HepG2 (cell line): Measurements from ENCODE around the gene PKMYT1. TPM values are rescaled to one million over a fixed set of nuclear protein-coding genes. Genes with fewer than 3 reads are reported as not detected.

Experiments used
- CBFB ChIP-seq: sonication (generic); formaldehyde crosslinking; IDR thresholded peaks from 2 replicates; pipeline ENCODE4 v1.4.0; 2020; ENCODE audit warnings: missing genetic modification reagents
- CENPX ChIP-seq: sonication (generic); formaldehyde crosslinking; IDR thresholded peaks from 2 replicates; pipeline ENCODE4 v1.9.0; 2021; ENCODE audit warnings: mild to moderate bottlenecking, missing genetic modification reagents, moderate library complexity
- DZIP1 ChIP-seq: sonication (generic); formaldehyde crosslinking; IDR thresholded peaks from 2 replicates; pipeline ENCODE4 v1.5.0; 2020; ENCODE audit warnings: mild to moderate bottlenecking, missing genetic modification reagents
- FOXO1 ChIP-seq: sonication (generic); formaldehyde crosslinking; IDR thresholded peaks from 2 replicates; pipeline ENCODE4 v1.4.0; 2020; ENCODE audit warnings: missing genetic modification reagents
- KMT2B ChIP-seq: IDR thresholded peaks from 2 replicates; pipeline ENCODE4 v1.6.1; 2016; ENCODE audit warnings: missing genetic modification reagents, missing compliant biosample characterization
- MBNL3 ChIP-seq: fragments of 250-450 bp; sonication (Bioruptor Pico); conservative IDR thresholded peaks from 2 replicates; pipeline ENCODE4 v1.8.0; 2022; ENCODE audit warnings: mild to moderate bottlenecking, inconsistent platforms
- MYNN ChIP-seq: sonication (generic); formaldehyde crosslinking; IDR thresholded peaks from 2 replicates; pipeline ENCODE4 v1.4.0; 2020; ENCODE audit warnings: mild to moderate bottlenecking, low read depth, missing genetic modification reagents
- NKX3-1 ChIP-seq: sonication (generic); formaldehyde crosslinking; IDR thresholded peaks from 2 replicates; pipeline ENCODE4 v1.5.0; 2020; ENCODE audit warnings: missing genetic modification reagents
- PAX8 ChIP-seq: sonication (generic); formaldehyde crosslinking; IDR thresholded peaks from 2 replicates; pipeline ENCODE4 v1.8.0; 2022; ENCODE audit warnings: mild to moderate bottlenecking, missing genetic modification reagents, borderline replicate concordance
- TAF15 ChIP-seq: fragments of 200-400 bp; formaldehyde crosslinking; IDR thresholded peaks from one replicate; pipeline ENCODE4 v1.6.1; 2018; ENCODE audit warnings: mild to moderate bottlenecking, low read depth, low read length; ENCODE audit not compliant: poor library complexity, severe bottlenecking
- TFDP2 ChIP-seq: sonication (generic); formaldehyde crosslinking; IDR thresholded peaks from 2 replicates; pipeline ENCODE4 v1.4.0; 2020; ENCODE audit warnings: missing genetic modification reagents
- ZC3H4 ChIP-seq: sonication (generic); formaldehyde crosslinking; IDR thresholded peaks from 2 replicates; pipeline ENCODE4 v1.4.0; 2020; ENCODE audit warnings: missing genetic modification reagents, borderline replicate concordance
- ZFP36L2 ChIP-seq: sonication (generic); formaldehyde crosslinking; IDR thresholded peaks from 2 replicates; pipeline ENCODE4 v1.4.0; 2020; ENCODE audit warnings: missing genetic modification reagents
- ZFX ChIP-seq: sonication (generic); formaldehyde crosslinking; IDR thresholded peaks from 2 replicates; pipeline ENCODE4 v1.4.0; 2020; ENCODE audit warnings: mild to moderate bottlenecking, low read depth, missing genetic modification reagents, moderate library complexity
- ZNF224 ChIP-seq: sonication (generic); formaldehyde crosslinking; IDR thresholded peaks from 2 replicates; pipeline ENCODE4 v1.5.0; 2020; ENCODE audit warnings: mild to moderate bottlenecking, missing genetic modification reagents
- ZNF317 ChIP-seq: sonication (generic); formaldehyde crosslinking; IDR thresholded peaks from 2 replicates; pipeline ENCODE4 v1.5.0; 2020; ENCODE audit warnings: mild to moderate bottlenecking, missing genetic modification reagents
- ZNF326 ChIP-seq: sonication (generic); formaldehyde crosslinking; IDR thresholded peaks from 2 replicates; pipeline ENCODE4 v1.4.0; 2020; ENCODE audit warnings: missing genetic modification reagents, borderline replicate concordance
- ZNF709 ChIP-seq: sonication (generic); formaldehyde crosslinking; IDR thresholded peaks from 2 replicates; pipeline ENCODE4 v1.5.0; 2020; ENCODE audit warnings: mild to moderate bottlenecking, missing genetic modification reagents
- ZNF747 ChIP-seq: sonication (generic); formaldehyde crosslinking; IDR thresholded peaks from 2 replicates; pipeline ENCODE4 v1.8.1; 2023; ENCODE audit warnings: missing genetic modification reagents, mild to moderate bottlenecking, borderline replicate concordance
- ZNF784 ChIP-seq: sonication (generic); formaldehyde crosslinking; IDR thresholded peaks from 2 replicates; pipeline ENCODE4 v1.5.1; 2020; ENCODE audit warnings: missing genetic modification reagents, mild to moderate bottlenecking, borderline replicate concordance
- polyA plus RNA-seq, 8 experiments: library from polyadenylated mRNA; depleted of rRNA in 3 of 8; stranded (reverse) in 7 of 8; unstranded in 1 of 8; fragments of >200 nt; fragmentation: Illumina TruSeq in 4 of 8; extraction: Trizol in 4 of 8; gene quantifications; 2 replicates each; pipeline versions ENCODE4 v1.2.1 to v1.2.3, GENCODE V29; 2011 to 2016; ENCODE audit warnings: low read depth in 4 of 8, missing spikeins in 1 of 8, mixed read lengths in 1 of 8; ENCODE audit not compliant: insufficient read depth in 1 of 8
- total RNA-seq, 5 experiments: library from RNA; depleted of rRNA; stranded (reverse); fragments of >200 nt; fragmentation: Illumina TruSeq; extraction: Trizol; gene quantifications; 2 replicates each; pipeline ENCODE4 v1.2.3, GENCODE V29; 2016; ENCODE audit warnings: low read depth in 1 of 5
- TF ChIP-seq, protein P1 (sequence below): sonication (generic); formaldehyde crosslinking; IDR thresholded peaks from 2 replicates; pipeline ENCODE4 v1.4.0; 2020; ENCODE audit warnings: low read depth, mild to moderate bottlenecking, missing genetic modification reagents
- TF ChIP-seq, protein P2 (sequence below): IDR thresholded peaks from 2 replicates; pipeline ENCODE4 v1.6.1; 2016; ENCODE audit warnings: low read depth

The PKMYT1 gene
- total and polyA plus RNA-seq, 2 of the 13 experiments (the other 11 are each of a cell fraction or from before 2014, with no cell fraction given) = 7.0 to 27.8 TPM

DNA sequence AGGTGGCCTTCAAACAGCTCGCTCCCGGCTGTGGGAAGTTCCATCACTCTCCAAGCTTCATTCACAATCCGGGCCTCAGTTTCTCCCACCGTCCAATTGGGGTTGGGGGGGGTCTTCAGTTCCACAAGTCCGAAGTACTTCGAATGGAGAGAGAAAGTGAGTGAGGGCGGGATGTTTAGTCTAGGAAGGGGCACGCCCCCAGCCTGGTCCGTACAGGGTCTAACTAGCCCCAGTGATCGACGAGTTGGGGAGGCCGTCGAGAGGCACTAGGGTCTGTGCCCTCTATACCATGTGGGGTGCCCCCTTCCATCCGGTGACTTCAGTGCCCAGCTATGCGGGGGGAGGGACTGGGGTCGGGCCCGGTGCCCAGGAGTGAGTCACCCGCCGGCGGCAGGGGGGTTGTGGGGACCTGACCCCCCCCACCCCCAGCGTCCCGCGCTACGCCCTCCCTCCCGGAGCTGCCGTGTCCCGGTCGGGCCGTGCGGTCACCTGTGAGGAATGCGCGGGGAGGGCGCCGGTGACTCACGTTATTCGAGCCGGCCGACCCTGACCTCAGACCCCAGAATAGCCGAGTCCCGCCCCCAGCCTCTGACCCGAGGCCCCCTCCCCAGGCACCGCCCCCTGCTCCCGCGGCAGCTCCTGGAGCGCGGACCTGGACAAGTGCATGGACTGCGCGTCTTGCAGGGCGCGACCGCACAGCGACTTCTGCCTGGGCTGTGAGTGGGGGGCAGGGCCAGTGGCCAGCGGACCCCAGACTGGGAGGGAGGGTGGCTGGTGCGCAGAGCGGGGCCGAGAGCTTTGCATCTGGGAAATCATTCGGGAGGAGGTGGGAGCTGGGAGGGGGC is 40.6 kb upstream of the PKMYT1 start (continued):
- TF ChIP-seq ZNF784 (CRISPR knock-in tag) (peak; percentile 85), CENPX (CRISPR knock-in tag) (no peak), PAX8 (CRISPR knock-in tag) (no peak), ZNF747 (CRISPR knock-in tag) (peak; percentile 72; the same call in 1 of the 2 replicates), ZNF326 (CRISPR knock-in tag) (no peak), MYNN (CRISPR knock-in tag) (no peak), MBNL3 (no peak), TFDP2 (no peak; the same call in none of the 2 replicates), ZFX (CRISPR knock-in tag) (peak; percentile 55), ZNF224 (CRISPR knock-in tag) (no peak), TAF15 (no peak), CBFB (peak; percentile 45; the same call in 1 of the 2 replicates), ZC3H4 (0 out of 2 replicates have a peak, but pooled peaks have one; percentile 80), ZFP36L2 (CRISPR knock-in tag) (no peak), ZNF317 (CRISPR knock-in tag) (no peak; the same call in 1 of the 2 replicates), DZIP1 (no peak), ZNF709 (peak; percentile 0; the same call in 1 of the 2 replicates), KMT2B (peak; percentile 30; the same call in 1 of the 2 replicates), NKX3-1 (CRISPR knock-in tag) (peak; percentile 60), FOXO1 (CRISPR knock-in tag) (peak; percentile 19; the same call in 1 of the 2 replicates)
- TF ChIP-seq, protein P1, sequence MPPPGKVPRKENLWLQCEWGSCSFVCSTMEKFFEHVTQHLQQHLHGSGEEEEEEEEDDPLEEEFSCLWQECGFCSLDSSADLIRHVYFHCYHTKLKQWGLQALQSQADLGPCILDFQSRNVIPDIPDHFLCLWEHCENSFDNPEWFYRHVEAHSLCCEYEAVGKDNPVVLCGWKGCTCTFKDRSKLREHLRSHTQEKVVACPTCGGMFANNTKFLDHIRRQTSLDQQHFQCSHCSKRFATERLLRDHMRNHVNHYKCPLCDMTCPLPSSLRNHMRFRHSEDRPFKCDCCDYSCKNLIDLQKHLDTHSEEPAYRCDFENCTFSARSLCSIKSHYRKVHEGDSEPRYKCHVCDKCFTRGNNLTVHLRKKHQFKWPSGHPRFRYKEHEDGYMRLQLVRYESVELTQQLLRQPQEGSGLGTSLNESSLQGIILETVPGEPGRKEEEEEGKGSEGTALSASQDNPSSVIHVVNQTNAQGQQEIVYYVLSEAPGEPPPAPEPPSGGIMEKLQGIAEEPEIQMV (CRISPR knock-in tag) = peak; percentile 89
- TF ChIP-seq, protein P2, sequence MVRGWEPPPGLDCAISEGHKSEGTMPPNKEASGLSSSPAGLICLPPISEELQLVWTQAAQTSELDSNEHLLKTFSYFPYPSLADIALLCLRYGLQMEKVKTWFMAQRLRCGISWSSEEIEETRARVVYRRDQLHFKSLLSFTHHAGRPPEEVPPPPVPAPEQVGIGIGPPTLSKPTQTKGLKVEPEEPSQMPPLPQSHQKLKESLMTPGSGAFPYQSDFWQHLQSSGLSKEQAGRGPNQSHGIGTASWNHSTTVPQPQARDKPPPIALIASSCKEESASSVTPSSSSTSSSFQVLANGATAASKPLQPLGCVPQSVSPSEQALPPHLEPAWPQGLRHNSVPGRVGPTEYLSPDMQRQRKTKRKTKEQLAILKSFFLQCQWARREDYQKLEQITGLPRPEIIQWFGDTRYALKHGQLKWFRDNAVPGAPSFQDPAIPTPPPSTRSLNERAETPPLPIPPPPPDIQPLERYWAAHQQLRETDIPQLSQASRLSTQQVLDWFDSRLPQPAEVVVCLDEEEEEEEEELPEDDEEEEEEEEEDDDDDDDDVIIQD = no peak
